Colon (tissue), 2 donors: ENCODE results near the gene SESN3.
"Not testable (repeated sequence)": the region's sequence is repeated elsewhere in the genome, so short reads cannot be mapped to it uniquely, and the experiment has no call there.

Source experiments
- FAIRE-seq: peaks from 2 replicates; lab custom pipeline; 2012; peaks lifted over from hg19 to GRCh38; lab: Jason Lieb, UNC
- donor health status: control.
- donor health status: control.

SESN3 gene, protein sequence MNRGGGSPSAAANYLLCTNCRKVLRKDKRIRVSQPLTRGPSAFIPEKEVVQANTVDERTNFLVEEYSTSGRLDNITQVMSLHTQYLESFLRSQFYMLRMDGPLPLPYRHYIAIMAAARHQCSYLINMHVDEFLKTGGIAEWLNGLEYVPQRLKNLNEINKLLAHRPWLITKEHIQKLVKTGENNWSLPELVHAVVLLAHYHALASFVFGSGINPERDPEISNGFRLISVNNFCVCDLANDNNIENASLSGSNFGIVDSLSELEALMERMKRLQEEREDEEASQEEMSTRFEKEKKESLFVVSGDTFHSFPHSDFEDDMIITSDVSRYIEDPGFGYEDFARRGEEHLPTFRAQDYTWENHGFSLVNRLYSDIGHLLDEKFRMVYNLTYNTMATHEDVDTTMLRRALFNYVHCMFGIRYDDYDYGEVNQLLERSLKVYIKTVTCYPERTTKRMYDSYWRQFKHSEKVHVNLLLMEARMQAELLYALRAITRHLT

DNA sequence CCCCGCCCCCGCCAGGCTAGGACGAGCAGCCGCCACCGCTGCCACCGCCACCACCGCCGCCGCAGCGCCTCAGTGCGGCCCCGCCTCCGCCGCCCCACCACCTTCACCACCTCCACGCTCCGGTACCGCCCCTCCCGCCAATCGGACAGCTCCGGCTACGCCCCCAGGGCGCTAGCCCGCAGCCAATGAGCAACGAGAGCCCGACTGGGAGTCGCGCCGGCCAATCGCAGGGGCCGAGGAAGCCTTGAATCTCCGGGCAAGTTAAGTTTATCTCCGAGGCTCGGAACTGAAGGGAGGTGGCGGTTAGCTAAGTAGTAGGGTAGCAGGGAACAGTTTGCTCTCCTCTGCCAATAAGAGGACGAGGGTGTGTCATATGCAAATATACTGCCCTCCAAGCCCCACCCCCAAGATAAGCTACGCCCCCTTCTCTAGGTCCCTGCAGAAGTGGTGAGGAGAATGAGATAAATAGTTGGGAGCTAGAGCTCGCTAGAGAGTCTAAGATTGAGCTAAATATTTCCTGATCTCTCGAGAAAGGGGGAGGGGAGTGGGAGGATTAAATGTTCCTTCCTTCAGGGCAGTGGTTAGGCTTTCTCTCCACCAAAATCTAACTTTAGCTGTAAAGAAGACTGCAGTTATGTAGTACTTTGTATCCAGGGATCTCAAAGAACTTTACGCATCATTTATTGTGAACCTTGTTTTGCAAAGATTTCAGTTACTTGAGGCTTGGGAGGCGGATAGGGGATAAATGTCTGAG, at the start of gene SESN3:
SESN3 (minus strand) TSS at position 76 of the 754 bp plus-strand sequence. CDS start 342 bp downstream, outside the sequence.
- FAIRE-seq: peak; percentile 93

DNA sequence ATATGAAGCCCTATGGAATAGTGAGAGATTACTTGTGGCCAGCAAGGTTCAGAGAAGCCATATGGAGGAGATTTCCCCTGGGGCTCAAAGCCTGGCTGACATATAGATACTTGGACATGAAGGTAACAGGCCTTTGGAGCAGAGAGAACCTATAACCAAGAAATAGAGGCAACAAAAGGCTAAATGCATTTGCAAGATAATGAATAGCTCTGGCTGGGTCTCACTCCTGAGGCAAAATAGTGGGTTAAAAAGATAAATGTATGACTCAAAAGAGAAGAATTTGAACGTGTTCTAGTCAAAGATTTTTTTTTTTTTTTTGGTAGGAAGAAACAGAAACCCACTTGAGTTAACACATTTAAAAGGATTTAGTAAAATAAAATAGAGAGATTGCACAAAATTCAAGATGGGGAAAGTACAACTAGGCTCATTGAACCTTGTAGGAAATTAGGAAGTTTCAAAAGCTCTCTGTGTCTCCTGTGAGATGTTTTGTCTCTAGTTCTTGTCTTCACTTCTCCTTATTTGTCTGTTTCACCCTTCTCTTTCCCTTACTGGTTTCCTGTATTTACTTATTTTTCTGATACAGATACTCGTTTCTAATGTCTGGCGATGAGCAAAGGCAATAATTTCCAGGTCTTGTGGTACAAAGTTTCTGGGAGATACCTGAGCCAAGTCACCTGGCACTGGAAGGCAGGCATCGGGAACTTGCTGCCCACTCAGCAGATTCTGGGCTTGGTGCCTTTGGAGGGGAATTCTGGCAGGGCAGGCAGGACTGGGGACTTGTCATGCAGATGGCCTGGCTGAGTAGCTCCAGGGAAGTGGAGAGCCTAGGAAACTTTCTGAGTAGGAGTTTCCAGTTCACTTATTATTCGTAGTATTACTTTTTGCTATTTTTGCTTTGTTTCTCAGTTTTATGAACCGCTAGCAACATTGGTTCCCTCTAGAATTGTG, 49.2 kb upstream of the SESN3 start:
- FAIRE-seq: no peak

DNA sequence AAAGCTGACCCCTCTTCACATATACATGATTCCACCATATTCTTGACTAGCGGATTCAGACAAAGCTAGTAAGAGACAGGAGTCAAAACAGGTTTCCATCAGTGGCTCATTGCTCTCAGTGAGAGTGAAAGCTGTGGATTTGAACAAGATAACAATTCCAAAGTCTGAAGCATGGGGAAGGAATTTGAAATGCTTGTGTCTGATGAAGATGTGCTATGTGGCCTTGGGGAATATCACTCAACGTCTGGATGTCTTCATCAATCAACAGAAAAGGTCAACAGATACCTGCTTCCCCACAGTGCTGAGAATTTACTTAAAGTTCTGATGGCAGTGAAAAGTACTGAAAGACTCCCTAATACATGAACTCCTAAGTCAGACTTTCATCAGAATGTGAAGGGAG, 46.9 kb upstream of the SESN3 start:
- FAIRE-seq: no peak

DNA sequence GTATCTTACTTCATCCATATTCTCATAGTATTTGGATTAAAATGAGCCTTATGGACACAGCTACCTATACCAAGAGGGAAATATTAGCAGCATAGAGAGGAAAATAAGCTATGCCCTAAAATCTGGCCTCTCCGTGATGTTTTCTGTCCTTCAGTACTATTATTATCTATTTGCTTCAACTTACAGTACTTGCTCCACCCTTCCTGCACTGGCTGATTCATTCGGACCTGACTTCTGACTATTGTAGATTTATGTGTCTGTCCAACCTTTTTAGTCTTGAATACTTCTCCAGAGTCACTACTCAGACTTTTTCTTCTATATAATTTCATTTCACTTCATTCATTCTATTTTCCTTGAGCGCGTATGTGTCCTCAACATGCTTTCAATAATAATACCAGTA, 45.1 kb upstream of the SESN3 start:
- FAIRE-seq: no peak

DNA sequence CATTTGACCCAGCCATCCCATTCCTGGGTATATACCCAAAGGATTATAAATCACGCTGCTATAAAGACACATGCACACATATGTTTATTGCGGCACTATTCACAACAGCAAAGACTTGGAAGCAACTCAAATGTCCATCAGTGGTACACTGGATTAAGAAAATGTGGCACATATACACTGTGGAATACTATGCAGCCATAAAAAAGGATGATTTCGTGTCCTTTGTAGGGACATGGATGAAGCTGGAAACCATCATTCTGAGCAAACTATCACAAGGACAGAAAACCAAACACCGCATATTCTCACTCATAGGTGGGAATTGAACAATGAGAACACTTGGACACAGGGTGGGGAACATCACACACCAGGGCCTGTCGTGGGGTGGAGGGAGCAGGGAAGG, 42.6 kb upstream of the SESN3 start:
- FAIRE-seq: not testable (repeated sequence)

DNA sequence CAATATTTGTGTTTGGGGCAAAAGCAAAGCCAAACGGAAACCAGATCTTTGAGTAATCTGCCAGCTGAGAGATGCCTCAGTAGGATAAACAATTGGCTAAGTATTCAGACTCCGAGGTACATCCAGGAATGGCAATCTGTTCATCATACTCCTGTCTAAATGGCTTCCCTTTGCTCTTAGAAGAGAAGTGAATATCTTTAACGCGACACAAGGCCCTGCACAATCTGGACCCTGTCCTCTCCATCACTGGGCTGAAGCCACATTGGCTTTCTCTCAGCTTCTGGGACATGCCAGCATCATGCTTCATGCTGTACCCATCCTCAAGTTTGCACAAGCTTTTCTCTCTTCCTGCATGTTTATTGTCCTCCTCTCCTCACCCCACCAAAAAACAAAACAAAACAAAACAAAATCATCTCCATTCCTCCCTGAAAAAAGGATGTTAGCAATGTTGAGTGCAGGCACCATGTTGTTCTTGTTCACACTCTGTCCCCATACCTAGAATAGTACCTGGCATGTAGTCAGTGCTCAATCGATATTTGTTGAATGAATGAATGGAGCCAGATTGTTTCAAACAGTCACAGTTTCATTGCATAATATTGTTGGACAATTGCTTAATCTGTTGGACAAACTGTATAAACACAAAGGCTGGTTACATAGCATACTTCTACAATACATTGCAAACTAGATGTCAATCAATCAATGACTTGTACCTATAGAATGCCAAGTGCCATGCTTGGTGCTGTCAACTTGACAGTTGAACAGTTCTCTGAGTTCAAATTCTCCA, 38.2 kb upstream of the SESN3 start:
- no peak for FAIRE-seq

DNA sequence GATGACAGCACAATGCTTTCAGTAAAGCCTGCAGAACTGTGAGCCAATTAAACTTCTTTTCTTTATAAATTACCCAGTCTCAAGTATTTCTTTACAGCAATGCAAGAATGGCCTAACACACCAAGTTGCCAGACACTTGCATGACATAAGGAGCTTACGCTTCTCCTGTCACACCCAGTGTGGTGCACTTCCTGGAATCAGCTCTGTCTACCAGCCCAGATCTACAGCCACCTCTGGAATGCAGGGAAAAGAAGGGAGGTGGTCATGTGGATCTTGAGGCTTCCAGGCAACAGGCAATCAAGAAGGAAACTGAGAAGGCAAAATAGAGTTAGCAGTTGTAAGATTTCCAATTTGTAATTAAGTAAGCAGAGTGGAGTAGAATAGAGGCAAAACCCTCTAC, 37.4 kb upstream of the SESN3 start:
- FAIRE-seq: no peak

DNA sequence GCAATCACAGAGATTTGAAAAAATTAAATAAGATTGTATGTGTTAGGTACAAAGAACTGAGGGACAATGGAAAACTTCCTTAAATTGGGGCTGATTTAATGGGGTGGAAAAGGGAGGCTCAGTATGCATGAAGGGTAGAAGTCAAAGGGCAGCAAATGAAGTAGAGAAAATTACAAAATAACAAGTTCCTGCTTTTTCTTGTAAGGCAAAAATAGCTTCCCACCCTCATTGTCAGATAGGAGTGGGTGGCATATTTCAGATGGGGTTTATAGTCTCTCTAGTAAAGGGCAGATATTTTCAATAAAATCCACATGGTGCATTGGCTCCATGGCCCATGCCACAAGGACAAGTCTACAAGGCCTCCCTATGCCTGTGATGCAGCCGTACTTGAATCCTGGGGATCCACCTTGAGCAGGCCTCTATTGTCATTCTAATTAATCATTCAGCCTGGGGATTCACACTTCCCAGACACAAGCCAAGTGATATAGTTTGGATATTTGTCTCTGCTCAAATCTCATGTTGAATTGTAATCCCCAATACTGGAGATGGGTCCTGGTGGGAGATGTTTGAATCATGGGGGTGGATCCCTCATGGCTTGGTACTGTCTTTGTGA, 36.7 kb upstream of the SESN3 start:
- no peak for FAIRE-seq

DNA sequence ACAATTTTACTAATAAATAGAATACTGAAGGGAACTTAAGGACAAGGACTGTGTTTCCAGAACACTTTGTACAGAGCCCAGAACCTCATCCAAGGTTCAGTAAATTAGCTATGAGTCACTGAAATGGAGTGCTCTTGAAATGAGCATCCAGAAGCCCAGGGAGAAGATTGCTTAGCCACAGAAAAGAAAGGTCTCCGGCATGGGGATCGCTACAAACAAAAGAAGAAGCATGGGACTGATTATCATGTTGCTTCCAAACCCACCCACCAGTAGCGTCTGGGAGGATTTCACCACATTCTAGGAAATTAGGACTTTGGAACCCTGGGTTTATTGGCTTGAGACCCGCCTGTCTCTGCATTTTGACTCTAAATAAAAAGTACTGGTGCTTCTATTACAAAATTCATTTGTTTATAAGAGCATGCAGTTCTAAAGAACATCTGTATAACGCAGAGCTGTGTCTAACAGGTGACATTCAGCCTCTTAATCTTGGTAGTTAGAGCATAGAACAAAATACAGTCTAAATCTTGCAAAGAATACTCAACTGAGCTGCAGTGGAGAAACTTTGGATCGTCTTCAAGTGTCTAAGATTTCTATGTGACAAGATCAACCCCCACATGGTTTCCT, 35.9 kb upstream of the SESN3 start:
- FAIRE-seq: no peak

DNA sequence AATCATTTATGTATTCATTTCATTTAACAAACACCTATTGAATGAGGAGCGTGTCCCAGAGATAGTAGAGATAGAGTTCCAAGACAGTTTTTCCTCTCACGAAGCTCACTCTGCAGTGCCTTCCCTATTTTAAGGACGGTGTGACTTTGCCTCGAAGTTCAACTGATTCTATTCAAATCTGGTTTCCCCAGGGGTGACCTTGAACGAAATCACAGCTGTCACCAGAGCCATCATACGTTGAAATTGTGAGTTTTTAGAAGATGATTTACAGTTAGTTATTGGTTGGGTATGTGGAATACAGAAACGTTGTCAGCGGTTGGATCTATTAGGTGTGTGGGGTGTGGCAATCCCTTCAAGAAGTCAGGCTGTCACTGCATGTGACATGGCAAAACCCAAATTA, 33.9 kb upstream of the SESN3 start:
- FAIRE-seq: no peak

DNA sequence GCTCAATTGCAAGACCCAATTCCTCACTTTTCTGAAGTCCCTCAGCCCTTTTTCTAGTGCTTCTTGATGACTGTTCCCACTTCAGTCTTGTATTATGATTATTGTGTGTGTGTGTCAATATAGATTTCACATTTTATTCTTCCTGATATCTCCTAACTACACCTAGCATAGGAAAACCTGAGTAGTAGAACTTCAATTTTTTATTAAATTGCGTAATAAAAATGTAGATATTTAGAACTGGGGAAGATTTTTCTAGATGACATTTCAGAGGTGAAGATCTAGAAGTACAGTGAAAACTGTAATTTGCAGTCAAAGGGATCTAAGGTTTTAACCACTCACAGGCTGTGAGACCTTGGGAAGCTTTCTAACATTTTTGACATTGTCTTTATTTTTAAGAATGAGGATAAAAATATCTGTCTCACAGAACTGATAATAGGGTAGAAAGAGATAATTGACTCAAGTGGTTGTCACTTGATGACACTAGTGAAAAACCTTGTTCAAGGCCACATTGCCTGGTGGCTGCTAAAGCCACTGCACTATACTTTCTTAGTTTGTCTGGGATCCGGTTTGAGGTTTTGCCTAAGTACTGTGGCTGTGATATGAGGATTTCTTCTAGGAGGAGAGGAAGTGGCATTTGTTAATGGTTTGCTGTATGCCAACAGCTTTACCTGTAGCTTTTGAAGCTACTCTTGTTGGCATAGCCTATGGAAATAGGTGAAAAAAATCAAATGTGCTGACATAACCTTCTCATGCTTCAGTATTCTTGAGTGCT, 32.2 kb upstream of the SESN3 start:
- no peak for FAIRE-seq

DNA sequence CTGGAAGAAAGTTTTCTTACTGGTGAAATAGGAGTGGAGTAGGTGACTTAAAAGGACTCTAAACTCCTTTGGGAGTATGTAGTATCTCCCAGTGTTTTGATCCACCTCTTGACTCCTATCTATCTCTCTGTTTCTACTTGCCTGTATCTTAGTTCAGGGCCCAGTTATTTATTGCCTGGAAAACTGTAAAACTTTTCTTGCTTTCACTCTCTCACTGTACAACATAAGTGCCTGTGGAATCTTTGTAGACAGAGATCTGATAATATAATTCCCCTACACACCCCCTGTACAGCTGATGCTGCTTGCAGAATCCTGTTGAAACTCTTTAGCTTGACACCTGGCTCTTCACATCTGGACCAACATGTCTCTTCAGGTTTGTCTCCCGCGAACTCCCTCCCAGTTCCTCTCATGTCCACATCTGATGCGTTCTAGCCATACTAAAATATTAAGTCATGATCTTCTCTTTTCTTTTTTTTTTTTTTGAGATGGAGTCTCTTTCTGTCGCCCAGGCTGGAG, 26.5 kb upstream of the SESN3 start:
- FAIRE-seq: no peak

DNA sequence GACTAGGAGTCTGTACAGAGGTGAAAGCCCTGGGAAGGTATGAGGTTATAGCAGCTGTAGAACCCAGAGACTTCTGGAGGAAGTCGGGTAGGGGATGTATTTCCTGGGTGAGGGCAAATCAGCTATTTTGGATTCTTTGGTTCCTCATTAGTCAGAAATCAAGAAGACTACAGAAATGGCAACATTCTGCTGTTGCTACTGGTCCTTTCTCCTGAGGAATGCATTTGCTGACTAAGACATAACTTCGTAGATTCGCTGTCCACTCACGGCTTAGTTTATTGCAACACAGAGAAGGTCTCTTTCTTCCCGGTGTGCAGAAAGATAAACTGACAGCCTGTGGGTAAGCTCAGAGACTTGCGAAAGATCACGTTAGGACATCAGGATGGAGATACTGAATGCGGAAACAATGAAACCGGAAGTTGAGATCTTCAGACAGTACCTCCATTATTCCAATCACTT, 25.3 kb upstream of the SESN3 start:
- FAIRE-seq: no peak

DNA sequence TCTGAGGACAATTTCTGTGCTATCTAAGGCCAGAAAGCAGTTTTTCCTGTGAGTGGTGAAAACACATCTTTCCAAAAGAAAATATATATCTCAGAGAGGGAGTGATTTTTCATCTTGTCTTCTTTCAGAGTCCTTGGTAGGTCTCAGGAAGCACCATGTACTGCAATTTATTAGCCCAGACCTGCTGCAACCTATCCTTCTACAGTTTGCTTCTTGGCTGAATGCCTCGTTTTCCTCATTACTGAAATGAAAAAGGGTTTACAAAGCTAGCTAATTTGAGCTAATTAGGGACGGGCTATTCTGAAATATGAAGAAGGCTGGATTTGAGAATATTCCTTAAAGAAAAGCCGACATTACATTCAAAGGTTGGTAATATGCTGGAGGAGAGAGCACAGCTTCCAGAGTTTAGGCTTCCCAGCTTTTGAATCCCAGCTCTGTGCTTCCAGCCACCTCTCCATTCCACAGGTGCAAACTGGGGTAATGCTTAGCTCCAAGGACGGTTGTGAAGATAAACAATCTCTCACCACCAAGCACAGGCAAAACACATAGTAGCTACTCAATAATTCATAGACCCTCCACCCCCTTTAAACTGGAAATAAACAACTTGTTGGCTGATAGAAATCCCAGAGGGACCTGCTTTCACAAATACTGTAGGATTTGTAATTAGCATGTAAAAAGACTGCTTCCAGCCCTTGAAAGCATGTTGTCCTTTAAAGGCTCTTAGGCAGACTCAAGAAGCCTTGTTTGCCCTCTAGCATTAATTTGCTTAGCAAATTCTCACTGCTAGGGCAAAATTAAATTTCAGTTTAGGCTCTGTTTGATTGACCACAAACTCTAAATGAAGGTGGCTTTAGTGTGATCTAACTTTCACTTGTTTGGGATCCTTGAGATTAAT, 24.5 kb upstream of the SESN3 start:
- FAIRE-seq: no peak

DNA sequence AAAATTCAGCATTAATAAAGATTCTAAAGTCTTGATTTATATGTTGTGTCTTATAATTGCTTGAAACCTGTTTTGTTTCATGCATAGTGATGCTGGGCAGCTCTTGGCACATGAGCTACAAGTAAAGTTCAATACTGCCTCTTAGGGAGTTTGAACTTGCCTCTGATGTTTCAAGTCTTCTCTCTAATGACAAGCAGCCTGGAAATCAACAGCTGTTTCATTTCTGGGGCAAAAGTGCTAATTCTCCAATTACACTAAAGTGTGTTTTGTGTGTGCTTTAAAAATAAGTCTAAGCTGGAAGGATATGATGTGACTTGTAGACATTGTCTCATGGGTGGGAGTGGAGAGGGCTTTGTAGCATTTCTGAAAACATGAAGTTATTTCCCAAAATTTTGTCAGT, 23.7 kb upstream of the SESN3 start:
- no peak for FAIRE-seq

DNA sequence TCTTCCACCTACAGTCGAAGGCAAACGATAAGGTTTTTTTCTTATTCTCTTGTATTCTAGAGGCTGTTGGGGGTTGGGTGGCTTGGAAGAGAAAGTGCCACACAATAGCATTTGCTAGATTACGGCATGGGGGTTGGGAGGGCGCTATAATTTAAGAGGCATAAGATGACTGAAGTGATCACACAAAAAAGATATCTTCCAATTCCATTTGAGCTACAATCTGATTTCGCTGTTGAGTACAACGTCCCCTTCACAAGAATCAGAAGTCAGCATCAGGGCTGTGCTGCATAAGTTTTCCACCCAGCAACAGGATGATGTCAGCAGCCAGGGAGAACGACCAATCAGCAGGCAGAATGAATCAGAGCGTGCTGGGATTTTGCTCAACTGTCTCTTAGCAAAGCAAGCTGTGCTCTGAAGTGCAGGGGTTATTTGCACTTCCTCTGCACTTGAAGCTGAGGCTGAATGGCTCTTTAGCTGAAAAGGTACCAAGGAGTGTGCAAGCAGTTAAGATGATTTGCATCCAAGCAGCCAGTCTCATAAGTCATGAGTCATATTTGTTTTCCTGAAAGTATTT, 23.2 kb upstream of the SESN3 start:
- FAIRE-seq: peak; percentile 72

DNA sequence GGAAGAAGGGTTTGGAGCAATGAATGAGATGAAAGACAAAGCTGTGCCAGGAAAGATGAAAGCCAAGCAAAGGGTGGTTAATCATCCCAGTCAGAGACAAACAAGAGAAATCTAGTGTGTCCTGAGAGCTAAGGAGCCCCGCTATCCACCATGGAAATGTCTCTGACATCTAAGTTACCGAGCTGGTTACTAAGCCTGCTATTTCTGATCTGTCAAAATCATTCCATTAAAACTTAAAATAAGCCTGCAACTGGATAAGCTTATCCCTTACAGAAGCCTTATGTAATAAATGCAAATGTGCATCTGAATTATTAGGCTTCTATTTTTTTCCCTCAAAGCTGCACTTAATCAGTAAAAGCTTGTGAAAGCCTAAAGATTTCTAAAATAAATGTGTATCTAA, 22.1 kb upstream of the SESN3 start:
- no peak for FAIRE-seq

DNA sequence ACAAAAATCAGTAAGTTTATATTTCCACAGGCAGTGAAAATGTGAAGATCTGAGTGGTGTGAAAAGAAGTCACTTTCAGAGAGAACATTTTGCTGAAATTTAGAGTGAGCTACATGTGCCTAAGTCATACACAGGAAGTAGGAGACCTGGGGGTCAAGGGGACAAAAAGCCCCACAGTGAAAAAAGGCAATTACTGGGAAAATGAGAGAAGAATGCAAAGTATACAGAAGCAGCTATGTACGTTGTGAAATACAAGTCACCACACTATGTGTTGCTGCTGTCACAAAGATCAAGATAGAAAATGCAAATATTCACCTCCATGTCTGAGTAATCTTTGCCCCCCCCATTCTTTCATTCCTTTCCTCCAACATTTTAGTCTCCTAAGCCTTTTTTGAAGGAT, 21.6 kb upstream of the SESN3 start:
- no peak for FAIRE-seq
